AG09309 (cell line): ENCODE results near the gene ZNF692.
A peak's percentile ranks its signal among the peaks of the same experiment; 100 is the strongest.

Experiments
- DNase-seq: peaks from one replicate; pipeline ENCODE4 v3.0.0-alpha.2; 2010; ENCODE audit warnings: low read depth
- H3K4me3 ChIP-seq: 2 replicates; pipeline ENCODE4 v1.5.1; 2011; ENCODE audit warnings: mild to moderate bottlenecking, low read depth, low read length, moderate library complexity; ENCODE audit not compliant: control insufficient read depth
- CTCF ChIP-seq: IDR thresholded peaks from 2 replicates; pipeline ENCODE4 v1.5.1; 2011; ENCODE audit warnings: mild to moderate bottlenecking, low read depth, low read length, inconsistent platforms; ENCODE audit not compliant: insufficient read depth, control insufficient read depth; ENCODE audit errors: missing control alignments

The ZNF692 gene

GRCh38 chr1:248873993-248874533, 15.2 kb upstream of the ZNF692 start:
- TF ChIP-seq CTCF: no peak
- H3K4me3 ChIP-seq: peak overlapping the region; percentile 35
- peak; percentile 37 for DNase-seq

GRCh38 chr1:248873409-248873992, 14.6 kb upstream of the ZNF692 start:
- DNase-seq: peak; percentile 87
- no peak for TF ChIP-seq CTCF
- H3K4me3 ChIP-seq: peak overlapping the region; percentile 78

- no peak for DNase-seq
- no peak for TF ChIP-seq CTCF
- H3K4me3 ChIP-seq: peak overlapping the region; percentile 78
Observed at GRCh38 chr1:248872752-248873408, 14.0 kb upstream of the ZNF692 start.

- DNase-seq: no peak
- no peak for TF ChIP-seq CTCF
- H3K4me3 ChIP-seq: peak overlapping the region; percentile 11; the same call in 1 of the 2 replicates
Observed at GRCh38 chr1:248871837-248872401, 13.0 kb upstream of the ZNF692 start.

GRCh38 chr1:248862998-248863881, 4.4 kb upstream of the ZNF692 start:
- no peak for TF ChIP-seq CTCF
- DNase-seq: no peak
- peak overlapping the region; percentile 60 for H3K4me3 ChIP-seq

GRCh38 chr1:248862695-248862997, 3.8 kb upstream of the ZNF692 start:
- TF ChIP-seq CTCF: no peak
- no peak for DNase-seq
- peak overlapping the region; percentile 60 for H3K4me3 ChIP-seq
